HG03432 (cell line): ENCODE results near the gene NECTIN1.

Experiments used
- ATAC-seq: cut with Tn5 transposase; IDR thresholded peaks from one replicate; pipeline ENCODE4 v1.9.1; 2021; ENCODE audit warnings: mild to moderate bottlenecking, moderate library complexity; ENCODE audit not compliant: unreplicated experiment

The NECTIN1 gene

GRCh38 chr11:119728651-119729580 is at the start of gene NECTIN1:
Gene NECTIN1 (minus strand): TSS chr11:119729200. CDS start chr11:119728553, 647 bp downstream.
- peak; percentile 83 for ATAC-seq

- no peak for ATAC-seq
These were observed 49.6 kb upstream of the NECTIN1 start for GRCh38 chr11:119778391-119779194.

- ATAC-seq, result no peak
These were observed 48.9 kb upstream of the NECTIN1 start for GRCh38 chr11:119777940-119778339.

- ATAC-seq, result no peak
These were observed 47.7 kb upstream of the NECTIN1 start for GRCh38 chr11:119776651-119777050.

- no peak for ATAC-seq
These were observed 47.1 kb upstream of the NECTIN1 start for GRCh38 chr11:119776031-119776636.

- ATAC-seq, result no peak
These were observed 45.3 kb upstream of the NECTIN1 start for GRCh38 chr11:119774172-119774763.

- ATAC-seq, result no peak
These were observed 43.8 kb upstream of the NECTIN1 start for GRCh38 chr11:119772641-119773415.

- no peak for ATAC-seq
These were observed 43.1 kb upstream of the NECTIN1 start for GRCh38 chr11:119772076-119772475.

GRCh38 chr11:119771172-119771770 is 42.3 kb upstream of the NECTIN1 start:
- no peak for ATAC-seq

- ATAC-seq, result no peak
These were observed 36.6 kb upstream of the NECTIN1 start for GRCh38 chr11:119765628-119766027.

- no peak for ATAC-seq
These were observed 35.3 kb upstream of the NECTIN1 start for GRCh38 chr11:119764108-119764868.

GRCh38 chr11:119763071-119763728 is 34.2 kb upstream of the NECTIN1 start:
- no peak for ATAC-seq

- no peak for ATAC-seq
These were observed 30.9 kb upstream of the NECTIN1 start for GRCh38 chr11:119759747-119760412.

- no peak for ATAC-seq
These were observed 30.3 kb upstream of the NECTIN1 start for GRCh38 chr11:119759324-119759723.

GRCh38 chr11:119758291-119758690 is 29.3 kb upstream of the NECTIN1 start:
- ATAC-seq, result no peak

GRCh38 chr11:119757378-119757777 is 28.4 kb upstream of the NECTIN1 start:
- ATAC-seq, result no peak

- no peak for ATAC-seq
These were observed 27.3 kb upstream of the NECTIN1 start for GRCh38 chr11:119756169-119756865.
